Tibial artery (tissue), 4 donors: ENCODE results near the gene PTAR1.
"Not testable (repeated sequence)": the region's sequence is repeated elsewhere in the genome, so short reads cannot be mapped to it uniquely, and the experiment has no call there.

ENCODE experiments used
- DNase-seq, 2 donors: peaks; one replicate each; pipeline ENCODE4 v3.0.0-alpha.2; 2019
- H3K27ac ChIP-seq, 2 donors: fragments of 200-600 bp; sonication (generic) in 1 of 2; 1 replicate in 1 of 2; 2 replicates in 1 of 2; pipeline ENCODE4 v1.5.1; 2018 to 2019; ENCODE audit warnings: mild to moderate bottlenecking in 1 of 2
- H3K27me3 ChIP-seq, 2 donors: fragments of 200-600 bp; sonication (generic) in 1 of 2; one replicate each; pipeline versions ENCODE4 v1.5.1 to v1.6.0; 2016 to 2019
- H3K36me3 ChIP-seq, 3 donors: fragments of 200-600 bp; sonication (generic) in 2 of 3; one replicate each; pipeline ENCODE4 v1.5.1; 2016 to 2019; ENCODE audit warnings: mild to moderate bottlenecking in 2 of 3
- H3K4me1 ChIP-seq, 4 donors: fragments of 200-600 bp; sonication (generic) in 2 of 4; 1 replicate in 3 of 4; 2 replicates in 1 of 4; pipeline ENCODE4 v1.5.1; 2016 to 2019
- H3K4me3 ChIP-seq, 2 donors: fragments of 200-600 bp; sonication (generic) in 1 of 2; 1 replicate in 1 of 2; 2 replicates in 1 of 2; pipeline ENCODE4 v1.5.1; 2018 to 2019; ENCODE audit warnings: mild to moderate bottlenecking in 2 of 2
- H3K9me3 ChIP-seq, 3 donors: fragments of 200-600 bp; sonication (generic) in 1 of 3; one replicate each; pipeline ENCODE4 v1.5.1; 2016 to 2019
- intact Hi-C: fragments of 100-400 bp; cut with DNase I; formaldehyde crosslinking; loops from one replicate; pipeline ENCODE4 v1.15.0; 2023; ENCODE audit warnings: low total_unique reads
- TF ChIP-seq, protein P1 (sequence below), 2 experiments: fragments of 200-600 bp in 1 of 2; fragments of 450-650 bp in 1 of 2; IDR thresholded peaks; one replicate each; pipeline ENCODE4 v1.5.1; 2017 to 2019; ENCODE audit warnings: antibody characterized with exemption in 2 of 2, mild to moderate bottlenecking in 1 of 2, moderate library complexity in 1 of 2

Gene PTAR1

DNA sequence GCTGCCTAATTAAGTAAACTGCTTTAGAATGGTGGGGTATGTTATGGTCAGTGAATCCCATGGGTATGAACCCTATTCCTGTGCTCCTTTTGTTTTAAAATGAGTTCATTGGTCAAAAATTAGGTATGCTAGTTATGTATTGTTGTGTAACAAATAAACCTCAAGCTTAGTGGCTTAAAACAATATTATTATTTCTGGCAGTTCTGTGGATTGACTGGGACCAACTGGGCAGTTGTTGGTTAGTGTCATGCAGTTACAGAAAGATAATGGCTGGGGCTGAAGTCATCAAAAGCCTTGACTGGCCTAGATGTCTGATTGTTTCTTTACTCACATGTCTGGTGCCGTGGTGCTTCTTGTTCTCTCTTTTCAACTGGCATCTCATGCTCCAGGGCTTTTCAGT is 8.9 kb upstream of the PTAR1 start:
- Histone ChIP-seq H3K27ac (no peak overlapping the region), H3K9me3 (no peaks in the 10 kb centered on the region), H3K4me1 (no peaks in the 10 kb centered on the region), H3K4me3 (no peak overlapping the region), H3K27me3 (no peaks in the 10 kb centered on the region), H3K36me3 (no peaks in the 10 kb centered on the region)
- TF ChIP-seq, protein P1, sequence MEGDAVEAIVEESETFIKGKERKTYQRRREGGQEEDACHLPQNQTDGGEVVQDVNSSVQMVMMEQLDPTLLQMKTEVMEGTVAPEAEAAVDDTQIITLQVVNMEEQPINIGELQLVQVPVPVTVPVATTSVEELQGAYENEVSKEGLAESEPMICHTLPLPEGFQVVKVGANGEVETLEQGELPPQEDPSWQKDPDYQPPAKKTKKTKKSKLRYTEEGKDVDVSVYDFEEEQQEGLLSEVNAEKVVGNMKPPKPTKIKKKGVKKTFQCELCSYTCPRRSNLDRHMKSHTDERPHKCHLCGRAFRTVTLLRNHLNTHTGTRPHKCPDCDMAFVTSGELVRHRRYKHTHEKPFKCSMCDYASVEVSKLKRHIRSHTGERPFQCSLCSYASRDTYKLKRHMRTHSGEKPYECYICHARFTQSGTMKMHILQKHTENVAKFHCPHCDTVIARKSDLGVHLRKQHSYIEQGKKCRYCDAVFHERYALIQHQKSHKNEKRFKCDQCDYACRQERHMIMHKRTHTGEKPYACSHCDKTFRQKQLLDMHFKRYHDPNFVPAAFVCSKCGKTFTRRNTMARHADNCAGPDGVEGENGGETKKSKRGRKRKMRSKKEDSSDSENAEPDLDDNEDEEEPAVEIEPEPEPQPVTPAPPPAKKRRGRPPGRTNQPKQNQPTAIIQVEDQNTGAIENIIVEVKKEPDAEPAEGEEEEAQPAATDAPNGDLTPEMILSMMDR (IDR thresholded peaks at IDR 0.05): no peak
- intact Hi-C loops: no loop called here
- no peak for DNase-seq

DNA sequence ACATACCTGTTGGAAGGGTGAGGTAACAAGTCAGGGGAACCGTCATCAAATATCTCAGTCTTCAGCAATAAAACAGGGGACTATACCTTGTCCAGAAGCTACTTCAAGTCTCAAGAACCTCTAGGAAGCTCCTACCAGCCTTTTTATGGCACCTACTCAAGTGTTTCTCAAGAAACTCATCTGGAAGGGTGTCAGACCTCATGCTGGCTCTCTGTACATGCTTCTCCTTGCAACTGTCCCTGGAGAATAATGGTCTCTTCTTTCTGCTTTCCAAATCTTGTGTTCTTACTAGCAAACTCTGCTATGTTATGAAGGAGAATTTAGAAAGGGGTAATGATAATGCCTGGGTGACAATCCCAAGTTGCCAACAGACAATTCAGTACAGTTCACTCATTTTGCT is 8.3 kb upstream of the PTAR1 start:
- DNase-seq: no peak
- Histone ChIP-seq H3K4me3 (no peak overlapping the region), H3K27ac (no peak overlapping the region), H3K27me3 (no peaks in the 10 kb centered on the region), H3K9me3 (no peaks in the 10 kb centered on the region), H3K4me1 (no peaks in the 10 kb centered on the region), H3K36me3 (no peaks in the 10 kb centered on the region)
- intact Hi-C loops: no loop called here
- TF ChIP-seq, protein P1 (IDR thresholded peaks at IDR 0.05): no peak

DNA sequence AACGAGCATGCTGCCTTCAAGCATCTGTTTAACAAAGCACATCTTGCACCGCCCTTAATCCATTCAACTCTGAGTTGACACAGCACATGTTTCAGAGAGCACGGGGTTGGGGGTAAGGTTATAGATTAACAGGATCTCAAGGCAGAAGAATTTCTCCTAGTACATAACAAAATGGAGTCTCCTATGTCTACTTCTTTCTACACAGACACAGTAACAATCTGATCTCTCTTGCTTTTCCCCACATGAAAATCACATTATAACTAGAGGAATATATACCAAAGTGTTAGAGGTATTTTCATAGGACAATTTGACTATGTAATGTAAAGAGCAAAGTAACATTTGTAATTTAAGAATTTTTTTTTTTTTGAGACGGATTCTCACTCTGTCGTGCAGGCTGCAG is 4.1 kb upstream of the PTAR1 start:
- not testable (repeated sequence) for H3K9me3 ChIP-seq

DNA sequence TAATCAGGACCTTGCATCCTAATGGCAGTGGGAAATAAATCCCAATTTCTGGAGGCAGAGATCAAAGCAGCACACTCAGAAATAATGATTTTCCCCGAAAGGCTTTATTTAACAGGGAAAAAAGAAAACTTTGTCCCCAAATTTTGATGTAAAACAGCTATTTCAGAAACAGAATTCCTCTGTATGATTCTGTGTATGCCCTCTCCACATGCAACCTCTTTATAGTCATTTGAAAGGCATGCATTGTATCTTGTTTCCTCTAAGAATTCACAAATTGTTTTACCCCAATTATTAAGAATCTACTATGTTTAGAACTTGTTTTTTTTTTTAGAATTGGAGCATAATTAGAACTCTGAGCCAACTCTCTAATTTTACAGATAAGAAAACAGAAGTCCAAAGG is 2.7 kb upstream of the PTAR1 start:
- no peaks in the 10 kb centered on the region for H3K9me3 ChIP-seq
- H3K27ac ChIP-seq: no peak overlapping the region
- TF ChIP-seq, protein P1 (IDR thresholded peaks at IDR 0.05): no peak
- H3K27me3 ChIP-seq: no peaks in the 10 kb centered on the region
- no peak overlapping the region for H3K4me3 ChIP-seq
- DNase-seq: no peak
- H3K4me1 ChIP-seq: peaks cover 0 to 14% (median 9%) of the 10 kb centered on the region in 4 donors
- H3K36me3 ChIP-seq: no peaks in the 10 kb centered on the region
- intact Hi-C loops: no loop called here

More for the DNA sequence above, 4.1 kb upstream of the PTAR1 start:
- intact Hi-C loops, H3K4me3 ChIP-seq, H3K36me3 ChIP-seq, DNase-seq, H3K27ac ChIP-seq, H3K4me1 ChIP-seq, H3K27me3 ChIP-seq: not testable (repeated sequence)

DNA sequence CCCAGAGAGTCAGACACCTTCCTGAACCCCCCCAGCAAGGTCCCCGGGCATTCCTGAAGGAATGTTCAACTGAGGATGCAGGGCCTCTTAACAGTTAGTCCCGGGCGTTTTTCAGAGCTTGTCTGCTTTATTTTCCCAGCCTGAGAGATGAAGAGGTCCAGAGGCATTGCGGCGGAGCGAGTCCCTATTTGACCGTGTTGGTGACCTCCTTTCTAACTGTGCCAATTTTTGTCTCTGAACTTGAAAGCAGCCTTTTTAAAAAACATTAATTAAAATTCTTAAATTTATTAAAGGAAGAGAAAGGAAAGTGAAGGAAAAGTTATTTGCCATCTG is 433 bp upstream of the PTAR1 start:
- H3K4me3 ChIP-seq: peak overlapping the region; percentile 87 to 90
- H3K36me3 ChIP-seq: no peaks in the 10 kb centered on the region
- H3K9me3 ChIP-seq: no peaks in the 10 kb centered on the region
- peak overlapping the region; percentile 96 to 98 for H3K27ac ChIP-seq
- TF ChIP-seq, protein P1 (IDR thresholded peaks at IDR 0.05): no peak
- H3K27me3 ChIP-seq: no peaks in the 10 kb centered on the region
- peaks cover 0 to 30% (median 14%) of the 10 kb centered on the region in 4 donors for H3K4me1 ChIP-seq
- peak in 1 of 2 donors; percentile 21 for DNase-seq
- intact Hi-C loops: no loop called here

DNA sequence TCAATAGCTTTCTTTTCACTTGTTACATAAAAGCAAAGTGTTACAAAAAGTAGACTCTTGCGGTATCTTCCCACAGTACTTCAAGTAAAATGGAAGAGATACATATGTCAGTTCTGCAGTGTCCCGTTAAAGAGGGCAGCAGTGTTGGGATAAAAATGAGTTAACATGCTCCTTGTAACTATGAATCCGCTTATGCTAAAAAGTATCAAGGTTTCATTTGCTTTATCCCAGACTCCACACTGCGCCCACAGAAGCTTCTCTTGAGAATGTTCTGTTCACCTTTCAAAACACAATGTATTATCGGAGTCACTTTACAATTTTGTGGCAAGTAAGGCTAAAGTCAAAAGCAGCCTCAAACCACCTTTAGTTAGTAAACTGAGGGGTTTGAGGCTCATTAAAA is 790 bp downstream of the PTAR1 start:
- intact Hi-C loops: loop anchor here (5.0 to 10.0 kb wide), 2 partner anchors 87 to 496 kb away; partner anchors contain the start of genes APBA1 and SMC5
- Histone ChIP-seq H3K36me3 (no peaks in the 10 kb centered on the region), H3K27me3 (no peaks in the 10 kb centered on the region), H3K9me3 (no peaks in the 10 kb centered on the region), H3K4me3 (peak overlapping the region; percentile 87 to 90), H3K4me1 (peaks cover 0 to 30% (median 14%) of the 10 kb centered on the region in 4 donors), H3K27ac (peak overlapping the region; percentile 96 to 98)
- DNase-seq: no peak
- TF ChIP-seq, protein P1 (IDR thresholded peaks at IDR 0.05): no peak
